Right kidney (tissue), 1 donor: ENCODE measurements around the gene CABP4.
"Not testable (repeated sequence)": the region's sequence is repeated elsewhere in the genome, so short reads cannot be mapped to it uniquely, and the experiment has no call there.

Experiments used
- DNase-seq: peaks from one replicate; pipeline ENCODE4 v3.0.0-alpha.2; 2016

Gene CABP4

DNA sequence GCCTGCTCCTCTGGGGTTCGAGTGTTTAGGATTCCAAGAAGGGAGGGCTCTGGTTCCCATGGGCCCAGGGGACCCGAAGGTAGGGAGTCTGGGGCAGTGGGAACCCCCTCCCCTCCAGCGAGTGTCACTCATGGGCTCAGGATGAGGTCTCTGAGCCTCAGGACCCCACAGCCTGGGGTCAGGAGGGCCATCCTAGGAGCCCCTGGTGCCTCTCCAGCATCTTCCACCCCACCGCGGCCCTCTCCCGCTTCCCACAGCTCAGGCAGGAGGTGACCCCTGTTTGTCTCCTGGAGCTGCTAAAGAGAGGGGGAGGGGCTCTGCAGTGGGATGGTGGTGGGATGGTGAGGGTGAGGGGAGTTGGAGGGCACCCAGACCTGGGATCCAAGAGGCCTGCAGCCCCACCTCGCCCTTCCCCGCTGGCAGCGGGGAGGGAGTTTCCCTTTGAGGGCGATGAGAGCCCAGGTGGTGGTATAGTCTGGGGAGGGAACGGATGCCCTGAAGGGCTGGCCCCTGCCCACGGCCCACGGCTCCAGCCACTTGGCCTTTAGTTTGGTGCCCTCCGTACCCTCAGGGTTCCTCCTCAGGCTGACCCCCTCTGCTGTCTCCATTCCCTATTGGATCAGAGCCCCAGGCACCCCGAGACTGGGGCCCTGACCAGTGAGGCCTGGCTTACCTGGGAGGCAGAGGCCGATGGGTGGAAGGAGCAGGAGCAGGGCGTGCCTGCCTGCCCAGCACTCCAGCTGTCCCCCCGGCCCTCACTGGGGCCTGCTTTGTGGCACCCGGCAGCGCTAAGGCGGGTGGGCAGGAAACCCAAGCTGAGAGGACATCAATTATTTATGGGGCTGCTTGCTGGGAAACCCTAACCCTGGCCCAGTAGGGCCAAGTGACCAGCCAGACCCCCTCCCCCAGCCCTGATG lies 1.1 kb upstream of the CABP4 start:
- DNase-seq = no peak

GRCh38 chr11:67456068-67456705 lies 1.0 kb downstream of the CABP4 start:
- DNase-seq = no peak

DNA sequence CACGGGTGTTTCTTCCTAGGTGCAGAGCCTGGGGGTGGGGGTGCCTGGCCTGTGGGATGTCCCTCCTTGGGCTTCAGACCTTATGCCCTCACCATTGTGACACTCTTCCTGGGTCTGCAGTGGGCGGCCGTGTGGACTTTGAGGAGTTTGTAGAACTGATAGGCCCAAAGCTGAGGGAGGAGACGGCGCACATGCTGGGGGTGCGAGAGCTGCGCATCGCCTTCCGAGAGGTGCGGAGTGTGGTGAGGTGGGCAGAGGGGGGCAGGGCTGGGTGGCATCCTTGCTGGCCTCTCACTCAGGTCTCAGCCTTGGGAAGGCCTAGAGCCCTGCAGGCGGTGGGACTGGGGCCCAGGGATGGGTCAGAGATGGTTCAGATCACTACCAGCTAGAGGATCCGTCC lies 2.3 kb downstream of the CABP4 start:
- no peak for DNase-seq

DNA sequence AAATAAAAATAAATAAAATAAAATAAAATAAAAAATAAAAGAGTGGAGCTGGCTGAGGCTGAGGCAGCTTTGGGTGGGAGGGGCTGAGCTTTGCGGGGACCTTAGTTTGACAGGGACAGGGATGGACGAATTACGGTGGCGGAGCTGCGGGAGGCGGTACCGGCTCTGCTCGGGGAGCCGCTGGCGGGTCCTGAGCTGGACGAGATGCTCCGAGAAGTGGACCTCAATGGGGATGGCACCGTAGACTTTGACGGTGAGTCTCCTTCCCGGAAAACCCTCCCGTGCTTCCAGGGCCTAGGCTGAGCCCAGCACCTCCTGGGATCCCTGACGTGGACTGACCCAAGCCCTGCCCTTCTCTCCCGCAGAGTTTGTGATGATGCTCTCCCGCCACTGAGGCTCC lies 3.1 kb downstream of the CABP4 start:
- DNase-seq = no peak

GRCh38 chr11:67463186-67463585 lies 8.0 kb downstream of the CABP4 start:
- DNase-seq = no peak

GRCh38 chr11:67463680-67464410 lies 8.7 kb downstream of the CABP4 start:
- DNase-seq = no peak

- peak; percentile 76 for DNase-seq
Observed at GRCh38 chr11:67464411-67465188, 9.4 kb downstream of the CABP4 start.

DNA sequence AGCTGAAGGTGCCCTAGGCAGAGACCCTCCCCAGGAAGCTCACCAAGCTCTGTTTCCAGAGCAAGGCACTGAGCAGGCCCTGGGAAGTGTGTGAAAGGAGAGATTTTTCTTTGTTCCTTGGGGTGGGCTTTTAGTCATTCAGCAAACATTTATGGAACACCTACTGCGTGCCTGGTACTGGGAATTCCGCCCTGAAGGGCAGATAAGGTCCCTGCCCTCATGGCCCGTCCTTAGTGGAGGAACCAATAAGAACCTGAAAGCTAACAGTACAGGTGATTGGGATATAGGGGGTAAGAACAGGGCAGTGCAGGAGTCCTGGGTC lies 10.0 kb downstream of the CABP4 start:
- DNase-seq = no peak

GRCh38 chr11:67465530-67465929 lies 10.4 kb downstream of the CABP4 start:
- DNase-seq = not testable (repeated sequence)

DNA sequence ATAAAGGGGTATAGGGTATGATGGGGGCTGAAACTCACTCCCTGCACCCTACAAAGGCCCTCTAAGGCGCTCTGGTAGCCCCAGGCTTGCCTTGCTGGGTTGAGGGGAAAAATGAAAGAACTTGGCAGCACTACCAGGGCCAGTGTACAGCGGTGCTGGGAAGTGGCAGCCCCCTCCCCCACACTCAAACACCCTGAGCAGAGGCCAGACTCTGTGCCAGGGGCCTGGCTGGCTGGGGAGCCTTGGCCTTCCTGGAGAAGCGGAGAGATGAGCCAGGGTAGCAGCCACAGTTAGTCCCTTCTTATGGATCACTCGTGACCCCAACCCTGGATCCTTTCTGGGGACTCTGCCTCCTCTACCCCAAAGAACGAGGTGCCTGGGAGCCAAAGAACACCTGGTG lies 11.2 kb downstream of the CABP4 start:
- no peak for DNase-seq

GRCh38 chr11:67466962-67467771 lies 12.0 kb downstream of the CABP4 start:
- DNase-seq = no peak

GRCh38 chr11:67468056-67468455 lies 12.9 kb downstream of the CABP4 start:
- DNase-seq = no peak

DNA sequence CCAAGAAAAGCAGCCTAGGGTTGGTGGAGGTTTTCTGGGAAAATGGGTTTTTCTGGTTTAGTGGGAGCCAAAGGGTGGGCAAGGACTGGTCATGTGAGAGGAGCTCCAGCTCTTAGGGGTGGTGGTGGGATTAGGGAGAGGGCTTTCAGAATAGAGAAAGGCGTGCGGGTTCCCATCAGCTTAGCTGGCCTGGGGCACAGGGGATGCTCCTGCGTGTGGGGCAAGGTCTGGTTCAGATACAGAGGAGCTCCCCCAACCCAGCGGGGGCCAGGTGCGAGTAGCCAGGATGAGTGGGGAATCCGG lies 13.3 kb downstream of the CABP4 start:
- no peak for DNase-seq

GRCh38 chr11:67468759-67469507 lies 13.8 kb downstream of the CABP4 start, which contains the start of gene TMEM134:
TSS of gene TMEM134 (minus strand) at chr11:67469251. CDS start at chr11:67469192, 59 bp downstream.
- DNase-seq = peak; percentile 92

- DNase-seq = no peak
Observed at GRCh38 chr11:67469508-67469811, 14.3 kb downstream of the CABP4 start.

DNA sequence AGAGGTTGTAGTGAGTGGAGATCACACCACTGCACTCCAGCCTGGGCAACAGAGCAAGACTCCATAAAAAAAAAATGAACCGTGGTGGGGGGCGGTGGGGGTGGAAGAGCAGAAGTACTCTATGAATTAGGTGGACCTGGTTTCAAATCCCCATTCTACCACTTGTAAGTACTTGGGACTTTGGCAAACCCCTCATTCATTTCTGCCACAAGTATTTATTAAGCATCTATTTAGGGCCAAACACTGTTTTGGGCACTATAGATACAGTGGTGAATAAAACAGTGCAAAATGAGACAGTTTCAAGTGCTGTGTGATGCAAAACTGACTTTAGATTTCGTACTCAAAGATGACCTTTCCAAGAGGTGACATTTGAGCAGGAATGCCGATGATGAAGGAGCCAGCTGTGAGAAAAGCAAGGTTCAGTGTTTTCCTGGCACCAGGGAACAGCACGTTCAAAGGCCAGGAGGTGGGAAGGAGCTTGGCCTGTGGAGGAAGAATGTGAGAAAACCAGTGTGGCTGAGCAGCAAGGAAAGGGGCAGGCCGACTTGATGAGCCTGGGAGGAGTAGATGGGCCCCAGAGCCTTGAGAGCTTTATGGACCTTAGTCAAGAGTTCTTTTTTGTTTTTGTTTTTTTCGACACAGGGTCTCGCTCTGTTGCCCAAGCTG lies 15.3 kb downstream of the CABP4 start:
- no peak for DNase-seq

- DNase-seq = no peak
Observed at GRCh38 chr11:67472882-67473281, 17.7 kb downstream of the CABP4 start.

- not testable (repeated sequence) for DNase-seq
Observed at GRCh38 chr11:67476692-67477091, 21.5 kb downstream of the CABP4 start.

- not testable (repeated sequence) for DNase-seq
Observed at GRCh38 chr11:67477344-67478050, 22.3 kb downstream of the CABP4 start.
